ENCODE results near the gene MEN1.

- TF ChIP-seq, protein P1, sequence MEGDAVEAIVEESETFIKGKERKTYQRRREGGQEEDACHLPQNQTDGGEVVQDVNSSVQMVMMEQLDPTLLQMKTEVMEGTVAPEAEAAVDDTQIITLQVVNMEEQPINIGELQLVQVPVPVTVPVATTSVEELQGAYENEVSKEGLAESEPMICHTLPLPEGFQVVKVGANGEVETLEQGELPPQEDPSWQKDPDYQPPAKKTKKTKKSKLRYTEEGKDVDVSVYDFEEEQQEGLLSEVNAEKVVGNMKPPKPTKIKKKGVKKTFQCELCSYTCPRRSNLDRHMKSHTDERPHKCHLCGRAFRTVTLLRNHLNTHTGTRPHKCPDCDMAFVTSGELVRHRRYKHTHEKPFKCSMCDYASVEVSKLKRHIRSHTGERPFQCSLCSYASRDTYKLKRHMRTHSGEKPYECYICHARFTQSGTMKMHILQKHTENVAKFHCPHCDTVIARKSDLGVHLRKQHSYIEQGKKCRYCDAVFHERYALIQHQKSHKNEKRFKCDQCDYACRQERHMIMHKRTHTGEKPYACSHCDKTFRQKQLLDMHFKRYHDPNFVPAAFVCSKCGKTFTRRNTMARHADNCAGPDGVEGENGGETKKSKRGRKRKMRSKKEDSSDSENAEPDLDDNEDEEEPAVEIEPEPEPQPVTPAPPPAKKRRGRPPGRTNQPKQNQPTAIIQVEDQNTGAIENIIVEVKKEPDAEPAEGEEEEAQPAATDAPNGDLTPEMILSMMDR (IDR thresholded peaks at IDR 0.05) = no peak
- TF ChIP-seq POLR2AphosphoS5 (IDR thresholded peaks at IDR 0.05) (peak in 2 of 4 donors; percentile 11 to 39), POLR2A (IDR thresholded peaks at IDR 0.05) (no peak), EP300 (IDR thresholded peaks at IDR 0.05) (no peak)
Measured at GRCh38 chr11:64762674-64763525, 47.5 kb downstream of the MEN1 start.
